Measurements from ENCODE around the gene MPP3.
"Not testable (repeated sequence)": the region's sequence is repeated elsewhere in the genome, so short reads cannot be mapped to it uniquely, and the experiment has no call there.

The MPP3 gene, protein sequence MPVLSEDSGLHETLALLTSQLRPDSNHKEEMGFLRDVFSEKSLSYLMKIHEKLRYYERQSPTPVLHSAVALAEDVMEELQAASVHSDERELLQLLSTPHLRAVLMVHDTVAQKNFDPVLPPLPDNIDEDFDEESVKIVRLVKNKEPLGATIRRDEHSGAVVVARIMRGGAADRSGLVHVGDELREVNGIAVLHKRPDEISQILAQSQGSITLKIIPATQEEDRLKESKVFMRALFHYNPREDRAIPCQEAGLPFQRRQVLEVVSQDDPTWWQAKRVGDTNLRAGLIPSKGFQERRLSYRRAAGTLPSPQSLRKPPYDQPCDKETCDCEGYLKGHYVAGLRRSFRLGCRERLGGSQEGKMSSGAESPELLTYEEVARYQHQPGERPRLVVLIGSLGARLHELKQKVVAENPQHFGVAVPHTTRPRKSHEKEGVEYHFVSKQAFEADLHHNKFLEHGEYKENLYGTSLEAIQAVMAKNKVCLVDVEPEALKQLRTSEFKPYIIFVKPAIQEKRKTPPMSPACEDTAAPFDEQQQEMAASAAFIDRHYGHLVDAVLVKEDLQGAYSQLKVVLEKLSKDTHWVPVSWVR

DNA sequence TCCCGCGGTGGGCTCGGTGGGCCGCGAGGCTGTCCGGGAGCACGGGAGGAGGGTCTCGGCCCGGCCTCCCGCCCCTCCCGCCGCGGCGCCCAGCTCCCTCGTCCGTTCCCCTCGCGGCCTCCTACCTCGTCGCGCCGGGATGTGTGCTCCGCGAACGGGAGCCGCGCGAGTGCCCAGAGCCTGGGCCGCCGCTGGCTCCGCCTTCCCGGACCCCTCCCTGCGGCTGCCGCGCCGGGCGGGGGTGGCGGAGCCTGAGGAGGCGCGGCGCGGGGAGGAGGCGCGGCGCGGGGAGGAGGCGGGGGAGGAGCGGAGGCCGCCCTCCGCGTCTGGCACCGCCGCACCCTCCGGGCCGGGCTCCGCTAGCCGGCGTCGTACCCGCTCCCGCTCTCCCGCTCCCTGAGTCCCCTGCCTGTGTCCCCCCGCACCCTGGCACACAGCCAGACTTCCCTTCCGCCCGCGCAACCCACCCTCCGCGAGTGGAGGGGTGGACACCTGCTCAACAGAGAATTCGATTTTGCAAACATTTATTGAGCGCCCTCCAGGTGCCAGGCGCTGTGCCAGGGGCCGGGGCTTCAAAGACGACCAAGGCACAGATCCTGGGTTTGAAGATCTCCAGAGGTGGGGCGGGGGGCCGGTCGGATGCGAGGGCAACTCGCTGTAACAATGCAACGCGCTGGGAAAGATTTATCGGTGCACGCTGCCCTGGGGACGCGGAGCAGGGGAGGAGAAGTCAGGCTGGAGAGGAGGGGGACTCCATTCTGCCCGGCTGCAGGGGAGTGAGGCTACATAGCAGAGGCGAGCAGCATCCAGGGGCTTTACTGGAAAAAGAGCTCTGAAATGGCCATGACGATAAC, at the start of gene MPP3:
Gene MPP3, minus strand, starts transcription at position 171 of the 854 bp plus-strand sequence. CDS start 1,240 bp downstream, outside the sequence.
- in situ Hi-C loops (cut with HindIII; ENCODE audit: low pct_ligation_motif_present, low pct_unique_long_range_greater_than_20kb, low sequenced_read_pairs): no loop called here
- DNase-seq: peak; percentile 90

DNA sequence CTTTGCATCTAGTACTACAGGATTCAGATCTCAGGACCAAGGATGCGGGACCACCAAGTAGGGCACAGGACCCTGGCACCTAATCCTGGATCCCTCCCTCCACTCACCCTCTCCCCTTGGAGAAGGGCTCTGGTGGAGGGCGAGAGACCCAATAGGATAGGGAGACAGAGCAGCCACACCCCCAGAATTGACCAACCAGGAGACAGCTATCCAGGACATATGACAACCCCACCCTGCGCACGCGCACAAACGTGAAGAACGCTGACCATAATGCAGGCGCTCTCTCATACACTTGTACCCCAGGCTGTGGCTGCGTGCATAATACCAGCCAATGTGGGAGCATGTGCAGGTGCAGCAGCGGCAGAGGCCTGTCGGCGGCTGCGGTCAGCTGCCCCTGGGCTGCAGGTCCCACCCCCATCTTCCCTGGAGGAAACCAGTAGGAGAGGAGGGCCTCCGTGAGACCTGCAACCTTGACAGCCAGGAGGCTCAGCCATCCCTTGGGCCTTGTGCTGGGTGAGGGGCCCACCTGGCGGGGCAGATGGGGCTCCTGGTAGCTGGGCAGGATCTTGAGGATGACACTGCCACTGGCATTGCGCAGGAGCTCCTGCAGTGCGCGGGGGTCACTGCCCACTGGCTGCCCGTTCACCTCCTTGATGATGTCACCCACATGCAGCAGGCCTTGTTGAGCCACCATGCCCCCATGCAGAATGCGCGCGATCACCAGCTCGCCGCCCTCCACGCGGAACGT, 49.0 kb upstream of the MPP3 start:
- no peak for DNase-seq
- in situ Hi-C loops (cut with HindIII; ENCODE audit: low pct_ligation_motif_present, low pct_unique_long_range_greater_than_20kb, low sequenced_read_pairs): no loop called here

DNA sequence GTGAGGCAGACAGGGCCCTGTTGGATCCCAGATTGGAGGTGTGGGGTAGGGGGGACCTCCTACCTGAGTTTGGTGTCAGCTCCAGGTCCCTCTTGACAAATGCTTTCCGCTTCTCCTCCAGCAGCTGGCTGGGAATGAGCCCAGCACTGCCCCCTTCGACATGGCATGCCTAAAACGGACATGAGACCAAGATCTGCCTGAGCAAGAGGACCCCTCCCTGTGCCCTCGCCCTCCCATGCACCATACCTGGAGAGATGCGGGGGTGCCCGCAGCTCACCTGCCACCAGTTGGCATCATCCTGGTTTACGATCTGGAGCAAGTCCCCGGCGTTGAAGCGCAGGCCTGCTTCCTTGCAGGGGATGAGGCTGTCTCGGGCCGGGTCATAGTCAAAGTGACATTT, 48.2 kb upstream of the MPP3 start:
- no peak for DNase-seq
- in situ Hi-C loops (cut with HindIII; ENCODE audit: low pct_ligation_motif_present, low pct_unique_long_range_greater_than_20kb, low sequenced_read_pairs): no loop called here

DNA sequence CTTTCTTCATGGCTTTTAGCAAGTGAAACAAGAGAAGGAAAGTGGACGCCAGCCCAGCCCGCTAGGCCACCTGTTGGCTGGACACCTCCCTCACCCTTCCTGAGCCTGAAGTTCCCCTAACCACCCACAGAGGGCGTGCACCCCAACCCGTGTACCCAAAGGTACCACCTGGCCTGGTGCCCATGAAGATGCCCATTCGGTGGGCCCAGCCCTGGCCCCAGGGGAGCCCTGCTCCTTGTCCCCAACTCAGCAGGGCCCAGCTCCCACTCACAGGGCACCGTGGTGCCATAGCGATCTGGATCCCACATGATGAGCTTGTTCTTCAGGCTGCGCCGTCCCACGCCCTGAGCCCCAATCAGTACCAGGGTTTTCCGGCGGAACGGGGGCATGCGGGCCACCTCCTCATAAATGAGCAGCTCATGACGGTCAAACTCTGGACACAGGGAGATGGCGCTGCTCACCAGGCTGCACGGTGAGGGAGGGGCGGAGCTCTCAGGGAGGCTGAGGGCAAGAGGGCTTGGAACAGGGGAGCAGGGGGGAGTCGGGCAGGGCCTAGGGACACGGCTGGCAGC, 47.6 kb upstream of the MPP3 start:
- in situ Hi-C loops (cut with HindIII; ENCODE audit: low pct_ligation_motif_present, low pct_unique_long_range_greater_than_20kb, low sequenced_read_pairs): no loop called here
- DNase-seq: peak; percentile 72

DNA sequence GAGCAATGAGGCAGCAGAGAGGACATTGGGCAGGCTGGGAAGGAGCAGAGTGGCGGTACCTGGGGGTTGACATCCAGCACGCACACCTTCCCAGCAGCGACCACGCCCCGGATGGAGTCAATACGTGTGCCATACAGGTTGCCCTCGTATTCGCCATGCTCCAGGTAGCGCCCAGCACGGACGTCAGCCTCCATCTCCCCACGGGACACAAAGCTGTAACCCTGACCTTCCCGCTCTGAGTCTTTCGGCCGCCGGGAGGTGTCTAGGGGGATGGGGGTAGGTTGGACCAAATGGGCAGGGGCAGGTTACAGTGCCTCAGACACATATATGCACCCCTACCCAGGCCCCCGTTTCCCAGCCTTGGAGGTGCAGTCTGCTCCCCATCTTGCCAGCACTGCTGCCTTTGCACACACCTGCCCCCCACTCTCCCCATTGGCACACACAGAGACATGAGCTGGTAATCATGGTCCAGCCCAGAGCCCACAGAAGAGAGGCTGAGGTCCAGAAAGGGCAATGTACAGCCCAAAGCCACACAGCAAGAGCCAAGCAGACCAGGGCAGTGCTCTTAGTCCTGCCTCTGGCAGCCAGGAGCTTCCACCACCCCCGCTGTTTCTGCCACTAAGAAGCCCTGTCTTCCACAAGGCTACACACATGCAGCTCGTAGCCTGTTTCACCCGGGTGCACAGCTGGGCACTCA, 46.9 kb upstream of the MPP3 start:
- in situ Hi-C loops (cut with HindIII; ENCODE audit: low pct_ligation_motif_present, low pct_unique_long_range_greater_than_20kb, low sequenced_read_pairs): no loop called here

DNA sequence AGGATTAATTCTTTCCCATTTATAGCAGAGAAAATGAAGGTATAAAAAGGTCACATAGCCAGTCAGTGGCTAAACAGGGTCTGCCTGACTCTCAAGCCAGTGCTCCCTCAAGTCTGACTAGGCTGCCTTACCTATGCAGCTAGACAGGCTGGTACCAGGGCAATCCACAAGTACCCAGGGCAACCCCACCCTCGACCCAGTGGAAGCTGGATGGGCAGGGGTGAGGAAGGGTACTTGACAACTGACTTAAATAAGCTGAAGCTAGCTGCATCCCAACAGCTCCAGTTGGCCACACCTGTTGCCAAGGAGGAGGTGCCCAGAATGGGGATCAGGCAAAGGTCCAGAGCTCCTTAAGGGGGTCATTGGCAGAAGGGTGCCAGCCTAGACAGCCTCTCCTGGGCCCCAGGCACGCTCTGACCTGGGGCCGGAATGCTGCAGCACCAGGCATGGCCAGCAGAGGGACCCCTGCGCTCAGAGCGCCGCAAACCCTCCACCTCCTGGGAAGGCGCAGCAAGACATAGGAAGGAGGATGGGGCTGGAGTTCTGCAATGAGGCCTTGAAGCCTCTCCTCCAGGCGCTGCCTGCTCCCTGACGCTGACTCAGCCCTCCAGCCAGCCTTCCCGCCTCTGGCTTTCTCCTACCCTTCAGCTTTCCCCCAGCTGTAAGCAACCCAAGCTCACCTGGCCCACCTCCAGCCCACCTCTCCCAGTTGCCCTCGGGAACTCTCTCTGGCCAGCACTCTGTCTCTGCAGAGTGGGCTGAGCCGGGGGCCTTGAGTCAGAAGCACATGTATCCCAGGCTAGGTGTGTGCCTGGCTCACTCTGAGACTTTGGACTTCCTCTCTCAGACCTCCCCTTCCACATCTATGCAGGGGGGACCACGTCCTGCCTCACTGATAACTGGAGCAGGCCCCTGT, 45.6 kb upstream of the MPP3 start:
- peak; percentile 89 for DNase-seq
- in situ Hi-C loops (cut with HindIII; ENCODE audit: low pct_ligation_motif_present, low pct_unique_long_range_greater_than_20kb, low sequenced_read_pairs): no loop called here

More for the DNA sequence above, 46.9 kb upstream of the MPP3 start:
- DNase-seq: no peak

DNA sequence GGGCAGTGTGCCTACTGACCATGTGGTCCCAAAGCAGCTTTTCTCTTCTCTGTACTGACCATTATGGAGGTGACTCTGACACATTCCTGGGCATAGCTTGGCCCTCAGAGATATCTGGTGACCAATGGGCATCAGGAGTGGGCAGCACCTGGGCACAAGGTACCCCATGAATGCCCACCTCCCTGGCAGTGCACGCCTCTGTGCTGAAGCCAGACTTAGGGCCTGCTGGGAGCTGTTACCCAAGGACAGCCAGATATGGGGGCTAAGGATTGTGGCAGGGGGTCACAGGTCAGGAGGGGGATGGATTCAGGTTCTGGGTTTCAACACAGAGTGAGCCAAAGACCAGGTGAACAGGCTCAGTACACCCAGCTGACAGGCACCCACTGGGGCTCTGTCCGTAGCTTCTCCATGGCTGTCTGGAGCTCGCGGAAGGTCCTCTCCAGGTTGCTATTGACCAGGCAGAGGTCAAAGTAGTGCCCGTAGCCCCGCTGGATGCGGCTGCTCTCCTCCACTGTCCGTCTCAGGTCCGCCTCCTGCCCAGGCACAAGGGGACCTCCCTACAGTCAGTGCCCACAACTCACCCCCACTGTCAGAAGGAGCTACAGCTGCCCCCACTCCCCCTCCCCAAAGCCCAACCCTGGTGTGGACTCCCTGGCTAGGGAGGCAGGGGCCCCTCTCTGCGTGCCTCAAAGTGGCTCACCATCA, 44.7 kb upstream of the MPP3 start:
- DNase-seq: no peak
- in situ Hi-C loops (cut with HindIII; ENCODE audit: low pct_ligation_motif_present, low pct_unique_long_range_greater_than_20kb, low sequenced_read_pairs): no loop called here

DNA sequence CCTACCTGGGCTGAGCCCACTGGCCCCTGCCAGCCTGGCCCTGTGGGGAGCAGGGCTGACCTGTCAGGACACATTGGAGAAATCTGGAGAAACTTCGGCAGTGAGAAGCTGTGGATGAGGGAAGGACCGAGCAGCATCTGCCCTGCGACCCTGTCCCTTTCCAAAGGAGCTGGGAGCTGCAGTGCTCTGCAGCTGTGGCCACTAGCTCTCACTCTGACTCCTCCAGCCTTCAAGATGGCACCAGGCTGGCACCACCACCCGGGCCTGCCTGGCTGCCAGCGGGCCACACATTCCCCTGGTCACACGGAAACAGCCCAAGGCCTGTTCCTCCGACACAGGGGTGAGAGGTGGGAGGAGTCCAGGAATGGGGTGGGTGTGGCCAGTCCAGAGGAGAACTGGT, 44.1 kb upstream of the MPP3 start:
- in situ Hi-C loops (cut with HindIII; ENCODE audit: low pct_ligation_motif_present, low pct_unique_long_range_greater_than_20kb, low sequenced_read_pairs): no loop called here
- no peak for DNase-seq

DNA sequence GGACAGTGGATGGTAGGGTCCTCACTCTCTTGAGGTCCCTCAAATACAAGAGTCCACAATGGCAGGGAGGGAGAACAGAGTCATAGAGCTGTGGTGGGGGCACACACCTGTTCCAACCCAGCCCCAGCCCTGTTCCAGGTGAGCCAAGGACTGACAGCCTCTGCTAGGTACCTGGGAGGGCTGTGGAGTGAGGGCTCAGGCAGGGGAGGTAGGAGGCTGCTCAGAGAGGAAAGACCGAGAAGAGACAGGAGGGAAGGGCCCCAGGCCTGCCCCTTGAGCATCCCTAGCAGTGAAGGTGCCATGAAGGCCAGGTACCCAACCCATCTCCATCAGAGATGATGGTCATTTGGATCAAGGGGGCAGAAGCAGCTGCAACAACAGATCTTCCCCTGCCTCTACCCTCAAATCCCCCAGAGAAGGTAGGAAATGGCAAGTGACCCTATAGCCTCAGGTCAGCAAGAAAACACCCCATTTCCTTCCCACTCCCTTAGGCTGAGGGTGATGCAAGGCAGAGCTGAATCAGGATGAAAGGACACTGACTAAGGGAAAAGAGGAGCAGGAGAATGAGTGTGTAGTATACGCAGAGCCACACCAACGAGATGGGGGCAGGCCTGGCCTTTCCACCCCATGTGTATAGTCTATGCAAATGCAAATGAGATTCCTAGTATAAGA, 42.7 kb upstream of the MPP3 start:
- DNase-seq: no peak
- in situ Hi-C loops (cut with HindIII; ENCODE audit: low pct_ligation_motif_present, low pct_unique_long_range_greater_than_20kb, low sequenced_read_pairs): no loop called here

DNA sequence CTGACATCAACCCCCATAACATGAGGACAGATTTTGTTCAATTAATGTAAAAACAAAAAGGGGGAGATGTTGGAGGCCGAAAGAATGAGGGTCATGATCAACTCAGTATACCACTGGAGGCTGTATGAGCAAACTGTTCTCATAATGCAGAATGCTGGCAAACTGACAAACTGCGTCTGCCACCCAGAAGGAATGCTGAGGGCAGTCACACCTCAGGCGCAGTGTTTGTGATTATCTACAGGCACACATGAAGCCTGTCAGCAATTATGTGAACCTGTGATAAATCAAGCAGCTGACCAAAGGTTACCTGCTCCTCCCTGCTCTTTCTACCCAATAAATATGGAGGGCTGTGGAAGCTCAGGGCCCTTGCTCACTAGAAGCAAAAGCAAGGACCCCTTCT, 41.3 kb upstream of the MPP3 start:
- no peak for DNase-seq
- in situ Hi-C loops (cut with HindIII; ENCODE audit: low pct_ligation_motif_present, low pct_unique_long_range_greater_than_20kb, low sequenced_read_pairs): no loop called here

DNA sequence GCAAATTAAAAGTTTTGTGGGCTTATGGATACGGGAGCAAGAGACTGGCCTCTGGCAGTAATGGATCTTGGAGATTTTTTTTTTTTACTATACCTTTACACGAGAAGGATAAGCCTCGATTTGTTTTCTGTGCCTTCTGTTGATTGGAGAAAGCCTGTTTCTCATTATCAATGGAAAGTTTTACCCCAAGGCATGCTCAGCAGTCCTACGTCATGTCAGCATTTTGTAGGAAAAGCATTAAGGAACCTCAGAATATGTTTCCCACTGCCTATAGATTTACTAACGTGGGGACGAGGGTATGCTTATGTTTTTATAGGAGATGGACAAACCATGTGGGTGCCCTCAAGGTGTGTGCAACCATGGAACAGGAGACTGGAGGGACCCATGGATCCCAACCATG, 40.9 kb upstream of the MPP3 start:
- in situ Hi-C loops (cut with HindIII; ENCODE audit: low pct_ligation_motif_present, low pct_unique_long_range_greater_than_20kb, low sequenced_read_pairs): no loop called here
- no peak for DNase-seq

DNA sequence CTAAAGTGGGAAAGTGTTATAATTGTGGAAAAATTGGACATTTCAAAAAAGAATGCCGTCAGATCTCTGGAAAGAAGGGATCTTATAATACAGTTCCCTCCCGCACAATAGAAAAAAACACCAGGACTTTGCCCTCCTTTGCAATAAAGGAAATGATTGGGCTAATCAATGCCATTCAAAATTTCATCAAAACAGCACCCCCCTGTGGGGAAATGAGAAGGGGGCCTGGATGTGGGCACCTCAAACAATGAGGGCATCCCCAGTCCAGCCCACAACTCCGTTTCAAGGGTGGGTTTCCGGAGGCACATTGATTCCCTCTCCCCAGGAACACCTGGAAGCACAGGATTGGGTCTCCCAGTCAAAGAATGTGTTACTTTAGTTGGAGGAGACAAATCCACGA, 40.1 kb upstream of the MPP3 start:
- in situ Hi-C loops (cut with HindIII; ENCODE audit: low pct_ligation_motif_present, low pct_unique_long_range_greater_than_20kb, low sequenced_read_pairs): no loop called here
- no peak for DNase-seq

DNA sequence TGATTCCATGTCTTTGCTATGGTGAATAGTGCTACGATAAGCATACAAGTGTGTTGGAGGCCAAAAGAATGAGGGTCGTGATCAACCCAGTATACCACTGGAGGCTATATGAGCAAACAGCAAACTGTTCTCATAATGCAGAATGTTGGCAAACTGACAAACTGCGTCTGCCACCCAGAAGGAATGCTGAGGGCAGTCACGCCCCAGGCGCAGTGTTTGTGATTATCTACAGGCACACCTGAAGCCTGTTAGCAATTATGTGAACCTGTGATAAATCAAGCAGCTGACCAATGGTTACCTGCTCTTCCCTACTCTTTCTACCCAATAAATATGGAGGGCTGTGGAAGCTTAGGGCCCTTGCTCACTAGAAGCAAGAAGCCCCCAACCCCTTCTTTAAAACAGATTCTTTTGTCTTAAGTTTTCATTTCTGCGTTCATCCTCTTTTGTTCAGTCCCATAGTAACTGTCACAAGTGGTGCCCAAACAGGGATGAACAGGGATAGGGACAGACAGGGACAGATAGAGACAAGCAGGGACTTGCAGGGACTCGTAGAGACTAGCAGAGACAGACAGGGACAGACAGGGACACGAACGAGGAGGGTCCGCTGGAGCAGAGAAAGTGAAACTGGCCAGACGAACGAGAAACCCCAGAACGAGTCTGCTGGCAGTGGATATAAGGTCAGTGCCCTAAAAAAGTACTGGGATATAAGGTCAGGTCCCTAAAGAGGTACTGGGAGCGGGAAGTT, 39.2 kb upstream of the MPP3 start:
- in situ Hi-C loops (cut with HindIII; ENCODE audit: low pct_ligation_motif_present, low pct_unique_long_range_greater_than_20kb, low sequenced_read_pairs): no loop called here
- DNase-seq: peak; percentile 22

DNA sequence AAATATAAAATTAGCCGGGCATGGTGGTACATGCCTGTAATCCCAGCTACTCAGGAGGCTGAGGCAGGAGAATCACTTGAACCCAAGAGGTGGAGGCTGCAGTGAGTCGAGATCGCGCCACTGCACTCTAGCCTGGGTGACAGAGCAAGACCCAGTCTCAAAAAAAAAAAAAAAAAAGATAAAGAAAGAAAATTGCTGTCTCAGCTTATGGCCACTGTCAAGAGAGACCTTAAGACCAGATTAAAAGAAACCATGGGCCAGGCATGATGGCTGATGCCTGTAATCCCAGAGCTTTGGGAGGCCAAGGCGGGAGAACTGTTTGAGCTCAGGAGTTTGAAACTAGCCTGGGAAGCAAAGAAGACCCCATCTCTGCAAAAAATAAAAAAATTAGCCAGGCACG, 36.1 kb upstream of the MPP3 start:
- in situ Hi-C loops (cut with HindIII; ENCODE audit: low pct_ligation_motif_present, low pct_unique_long_range_greater_than_20kb, low sequenced_read_pairs); DNase-seq: not testable (repeated sequence)

DNA sequence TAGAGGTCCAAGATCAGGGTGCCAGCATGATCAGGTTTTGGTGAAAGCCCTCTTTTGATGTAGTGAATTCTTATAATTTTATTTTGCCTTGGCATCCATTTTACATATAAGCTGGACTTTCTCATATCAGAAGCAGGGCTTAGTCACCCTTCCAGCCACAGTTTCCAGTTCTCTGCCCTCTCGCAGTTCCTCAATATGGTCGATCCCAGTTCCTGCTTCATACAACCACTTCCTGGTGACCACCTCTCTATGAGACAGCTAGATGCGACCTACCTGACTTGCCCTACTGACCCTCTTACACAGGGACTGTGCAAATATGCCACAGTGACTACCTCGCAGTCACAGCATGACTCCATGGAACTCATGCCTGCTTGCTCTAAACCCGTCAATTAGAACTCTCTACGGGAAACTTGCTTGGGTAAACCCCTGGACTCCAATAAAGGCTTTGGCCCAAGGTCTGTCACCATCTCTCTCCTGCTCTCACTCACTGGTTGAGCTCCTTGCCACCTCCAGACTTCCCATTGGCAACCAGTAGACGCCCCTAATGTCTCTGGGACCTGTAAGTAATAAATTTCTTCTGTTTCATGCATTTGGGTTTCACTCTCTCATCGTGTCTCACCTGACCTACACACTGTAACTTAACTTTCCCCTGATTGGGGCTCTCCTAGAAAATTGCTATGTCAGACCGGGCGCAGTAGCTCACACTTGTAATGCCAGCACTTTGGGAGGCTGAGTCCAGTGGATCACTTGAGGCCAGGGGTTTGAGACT, 35.5 kb upstream of the MPP3 start:
- no peak for DNase-seq
- in situ Hi-C loops (cut with HindIII; ENCODE audit: low pct_ligation_motif_present, low pct_unique_long_range_greater_than_20kb, low sequenced_read_pairs): no loop called here
